IMR-90 (cell line): ENCODE measurements around the gene PCSK6. TPM values are rescaled to one million over a fixed set of nuclear protein-coding genes. Genes with fewer than 3 reads are reported as not detected.

Source experiments
- ATAC-seq: fragments of 200-7000 bp; cut with Tn5 transposase; 2 replicates; pipeline ENCODE4 v1.9.1; 2020; ENCODE audit warnings: low read depth, mild to moderate bottlenecking, moderate library complexity
- BruUV-seq: library from RNA; stranded (reverse); fragments of 400-500 nt; replicated peaks from 2 replicates; lab custom pipeline; 2021; lab: Mats Ljungman, UMichigan
- CTCF ChIA-PET: fragments of 300-600 bp; formaldehyde crosslinking; extraction: SDS; loops from one replicate; lab custom pipeline; 2021; ENCODE audit warnings: antibody characterized with exemption; lab: Yijun Ruan, JAX
- POLR2A ChIA-PET: fragments of 300-600 bp; sonication (Branson Sonifier 250); formaldehyde crosslinking; loops from one replicate; lab custom pipeline; 2022; ENCODE audit warnings: antibody characterized with exemption; ENCODE audit not compliant: unreplicated experiment; lab: Charles Lee
- DNase-seq: peaks from one replicate; pipeline ENCODE4 v3.0.0; 2013
- H2AFZ ChIP-seq: replicated peaks from 2 replicates; pipeline ENCODE3; 2013; ENCODE audit warnings: low read length, mild to moderate bottlenecking; ENCODE audit not compliant: poor library complexity
- H2AK5ac ChIP-seq: 2 replicates; pipeline ENCODE4 v1.6.1; 2013; ENCODE audit warnings: low read depth, low read length, inconsistent platforms
- H2AK9ac ChIP-seq: replicated peaks from 2 replicates; pipeline ENCODE3; 2013; ENCODE audit warnings: mild to moderate bottlenecking, low read depth, low read length, moderate library complexity; ENCODE audit not compliant: poor library complexity
- H2BK120ac ChIP-seq: 2 replicates; pipeline ENCODE4 v1.6.1; 2013; ENCODE audit warnings: low read depth, low read length, inconsistent platforms
- H2BK15ac ChIP-seq: 3 replicates; pipeline ENCODE4 v1.6.1; 2013; ENCODE audit warnings: low read depth, low read length, inconsistent platforms
- H2BK20ac ChIP-seq: 2 replicates; pipeline ENCODE4 v1.6.1; 2013; ENCODE audit warnings: low read depth, mild to moderate bottlenecking, inconsistent platforms, low read length, moderate library complexity
- H2BK5ac ChIP-seq: 2 replicates; pipeline ENCODE4 v1.6.1; 2013; ENCODE audit warnings: mild to moderate bottlenecking, low read depth, low read length, inconsistent platforms; ENCODE audit not compliant: poor library complexity, severe bottlenecking
- H3K14ac ChIP-seq: replicated peaks from 2 replicates; pipeline ENCODE4 v1.6.1; 2013; ENCODE audit warnings: low read depth, low read length, inconsistent platforms
- H3K18ac ChIP-seq: 2 replicates; pipeline ENCODE4 v1.6.1; 2013; ENCODE audit warnings: low read depth, low read length, control low read depth
- H3K23ac ChIP-seq: 2 replicates; pipeline ENCODE4 v1.6.1; 2013; ENCODE audit warnings: low read depth, low read length, inconsistent platforms
- H3K27ac ChIP-seq: 2 replicates; pipeline ENCODE4 v1.5.1; 2013; ENCODE audit warnings: mild to moderate bottlenecking, control low read depth, low read length; ENCODE audit not compliant: insufficient read depth
- H3K27me3 ChIP-seq: 2 replicates; pipeline ENCODE4 v1.6.1; 2013; ENCODE audit warnings: low read length; ENCODE audit not compliant: control insufficient read depth, insufficient read depth
- H3K36me3 ChIP-seq: 2 replicates; pipeline ENCODE4 v1.6.1; 2013; ENCODE audit warnings: low read length, mixed read lengths; ENCODE audit not compliant: control insufficient read depth, insufficient read depth
- H3K4ac ChIP-seq: 2 replicates; pipeline ENCODE4 v1.6.1; 2013; ENCODE audit warnings: low read depth, low read length, inconsistent platforms
- H3K4me1 ChIP-seq: 2 replicates; pipeline ENCODE4 v1.6.1; 2013; ENCODE audit warnings: low read length, mixed read lengths; ENCODE audit not compliant: control insufficient read depth, insufficient read depth
- H3K4me2 ChIP-seq: 2 replicates; pipeline ENCODE4 v1.6.1; 2013; ENCODE audit warnings: low read depth, mild to moderate bottlenecking, control low read depth, low read length, moderate library complexity
- H3K4me3 ChIP-seq: 2 replicates; pipeline ENCODE4 v1.5.1; 2013; ENCODE audit warnings: low read depth, mild to moderate bottlenecking, control low read depth, low read length, moderate library complexity; ENCODE audit not compliant: insufficient read depth
- H3K56ac ChIP-seq: 2 replicates; pipeline ENCODE4 v1.6.1; 2013; ENCODE audit warnings: low read length, inconsistent platforms; ENCODE audit not compliant: insufficient read depth; ENCODE audit errors: extremely low read depth
- H3K79me1 ChIP-seq, 2 experiments: 2 replicates each; pipeline ENCODE4 v1.6.1; 2013; ENCODE audit warnings: low read length in 2 of 2, inconsistent platforms in 1 of 2, low read depth in 1 of 2
- H3K9ac ChIP-seq: 2 replicates; pipeline ENCODE4 v1.6.1; 2013; ENCODE audit warnings: low read depth, low read length, control low read depth
- H3K9me1 ChIP-seq: 2 replicates; pipeline ENCODE4 v1.6.1; 2013; ENCODE audit warnings: low read length, inconsistent platforms; ENCODE audit not compliant: insufficient read depth
- H3K9me3 ChIP-seq: 2 replicates; pipeline ENCODE4 v1.6.1; 2013; ENCODE audit warnings: low read length; ENCODE audit not compliant: control insufficient read depth, insufficient read depth
- H4K20me1 ChIP-seq: 2 replicates; pipeline ENCODE4 v1.6.1; 2013; ENCODE audit warnings: low read length, inconsistent platforms; ENCODE audit not compliant: insufficient read depth
- H4K5ac ChIP-seq: 2 replicates; pipeline ENCODE4 v1.6.1; 2013; ENCODE audit warnings: mild to moderate bottlenecking, low read depth, low read length, control low read depth
- H4K8ac ChIP-seq, 2 experiments: 2 replicates each; pipeline ENCODE4 v1.6.1; 2013; ENCODE audit warnings: low read depth in 2 of 2, low read length in 2 of 2, control low read depth in 1 of 2, inconsistent platforms in 1 of 2
- H4K91ac ChIP-seq: 2 replicates; pipeline ENCODE4 v1.6.1; 2013; ENCODE audit warnings: low read depth, low read length, inconsistent platforms; ENCODE audit not compliant: insufficient read depth
- BHLHE40 ChIP-seq: fragments of 150-350 bp; IDR thresholded peaks from 2 replicates; pipeline ENCODE4 v1.6.1; 2016; ENCODE audit warnings: mild to moderate bottlenecking, low read depth, low read length
- CEBPB ChIP-seq: IDR thresholded peaks from 2 replicates; pipeline ENCODE4 v1.6.1; 2012; ENCODE audit warnings: low read depth, low read length, improper control_type of control experiment
- FOS ChIP-seq: fragments of 150-350 bp; IDR thresholded peaks from 2 replicates; pipeline ENCODE4 v1.6.1; 2016; ENCODE audit warnings: low read depth, low read length
- MAFK ChIP-seq: IDR thresholded peaks from 2 replicates; pipeline ENCODE4 v1.6.1; 2012; ENCODE audit warnings: low read depth, low read length, improper control_type of control experiment
- NFE2L2 ChIP-seq: fragments of 150-350 bp; IDR thresholded peaks from 2 replicates; pipeline ENCODE4 v1.6.1; 2016; ENCODE audit warnings: low read depth, mild to moderate bottlenecking, low read length
- RAD21 ChIP-seq: IDR thresholded peaks from 2 replicates; pipeline ENCODE4 v1.6.1; 2012; ENCODE audit warnings: low read length, improper control_type of control experiment
- SMC3 ChIP-seq: fragments of 150-350 bp; IDR thresholded peaks from 2 replicates; pipeline ENCODE4 v1.6.1; 2016; ENCODE audit warnings: low read depth, mild to moderate bottlenecking, antibody characterized with exemption, low read length, moderate library complexity
- WGBS, 2 experiments: methylation state at CpG; one replicate each; pipeline versions ENCODE4 v1.1.5 to v1.1.7; 2013; ENCODE audit warnings: missing lambda C conversion rate in 2 of 2; ENCODE audit not compliant: insufficient read length in 1 of 2; ENCODE audit errors: extremely low coverage in 2 of 2; 5-methylcytosine and 5-hydroxymethylcytosine counted together
- dilution Hi-C: fragments of 300-500 bp; cut with HindIII; formaldehyde crosslinking; loops from one replicate; pipeline ENCODE4 v1.14.3; 2018; ENCODE audit warnings: low sequenced_read_pairs; ENCODE audit not compliant: unreplicated experiment
- in situ Hi-C: fragments of 300-500 bp; cut with MboI; formaldehyde crosslinking; loops from 3 replicates; pipeline ENCODE4 v1.14.3; 2019; ENCODE audit warnings: low sequenced_read_pairs, inconsistent platforms, mixed read lengths
- intact Hi-C: fragments of 100-400 bp; cut with micrococcal nuclease; formaldehyde crosslinking; loops from 2 replicates; pipeline ENCODE4 v1.10.0; 2022
- polyA plus RNA-seq, 3 experiments: library from polyadenylated mRNA; depleted of rRNA; stranded (reverse); fragments of >200 nt; gene quantifications; 2 replicates each; pipeline ENCODE4 v1.2.3, GENCODE V29; 2012; ENCODE audit warnings: low replicate concordance in 1 of 3
- total RNA-seq: library from RNA; depleted of rRNA; stranded (reverse); fragments of >200 nt; gene quantifications from 2 replicates; pipeline ENCODE4 v1.2.3, GENCODE V29; 2012
- TF ChIP-seq, protein P1 (sequence below): fragments of 150-350 bp; IDR thresholded peaks from 2 replicates; pipeline ENCODE4 v1.6.1; 2016; ENCODE audit warnings: low read depth, mild to moderate bottlenecking, low read length, moderate library complexity, borderline replicate concordance
- TF ChIP-seq, protein P2 (sequence below): conservative IDR thresholded peaks from 2 replicates; pipeline ENCODE4 v1.5.1; 2012; ENCODE audit warnings: mild to moderate bottlenecking, low read depth, low read length, improper control_type of control experiment

PCSK6 gene
- total and polyA plus RNA-seq, 2 of the 4 experiments (the other 2 are of a cell fraction) = not detected

DNA sequence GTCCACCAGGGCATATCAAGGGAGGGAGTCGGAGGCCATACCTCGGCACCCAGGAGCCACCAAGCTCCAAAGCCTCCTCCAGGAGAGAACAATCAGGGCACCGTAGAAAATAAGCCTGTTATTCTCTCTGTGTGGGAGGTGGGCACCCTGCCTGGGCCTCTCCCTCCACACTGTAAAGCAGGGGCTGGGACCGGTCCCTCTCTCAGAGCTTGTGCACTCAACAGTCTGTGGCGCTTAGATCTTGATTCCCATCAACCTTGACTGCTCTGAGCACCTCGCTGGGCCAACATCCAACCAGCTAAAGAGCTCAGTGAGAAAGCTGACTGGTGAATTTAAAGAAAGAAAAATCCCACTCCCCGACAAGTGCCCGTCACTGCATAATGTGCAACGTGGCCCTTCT lies 53.0 kb downstream of the PCSK6 start:
- in situ Hi-C loops = no loop called here
- no CpG with 5 or more reads among the region's 9 CpGs for WGBS, 2 experiments
- peaks cover 17% of the 10 kb centered on the region for H3K27me3 ChIP-seq

More for the DNA sequence above, 53.0 kb downstream of the PCSK6 start:
- Histone ChIP-seq H2BK15ac (no peak overlapping the region), H2AFZ (no peak overlapping the region), H3K23ac (no peak overlapping the region), H3K79me1 (no peaks in the 10 kb centered on the region), H3K4me2 (no peak overlapping the region), H2BK5ac (no peak overlapping the region), H3K27ac (no peak overlapping the region), H3K9ac (no peak overlapping the region), H2BK120ac (no peak overlapping the region), H2AK9ac (no peak overlapping the region), H3K56ac (no peak overlapping the region), H4K20me1 (no peaks in the 10 kb centered on the region), H3K4me1 (no peaks in the 10 kb centered on the region; the same call in 1 of the 2 replicates), H4K5ac (no peak overlapping the region), H3K4me3 (no peak overlapping the region), H3K9me1 (0 out of 2 replicates have a peak, but pooled peaks cover 3% of the 10 kb centered on the region), H3K4ac (no peak overlapping the region), H3K14ac (no peak overlapping the region), H4K8ac (no peak overlapping the region), H3K18ac (no peak overlapping the region), H3K9me3 (no peaks in the 10 kb centered on the region), H2AK5ac (no peak overlapping the region), H4K91ac (no peak overlapping the region), H2BK20ac (no peak overlapping the region), H3K36me3 (no peaks in the 10 kb centered on the region)
- ChIA-PET POLR2A (interaction anchor here (0.6 kb wide), 1 partner anchor 31 kb away, joined by 5 read pairs; no protein-coding TSS in a partner anchor), CTCF (no interaction called here)
- dilution Hi-C loops = no loop called here
- intact Hi-C loops = no loop called here
- DNase-seq = no peak
- no peak for ATAC-seq
- BruUV-seq = no TSS peak
- TF ChIP-seq SMC3 (no peak), FOS (no peak), NFE2L2 (no peak), RAD21 (no peak), MAFK (no peak), CEBPB (no peak), BHLHE40 (no peak)
- TF ChIP-seq, protein P1, sequence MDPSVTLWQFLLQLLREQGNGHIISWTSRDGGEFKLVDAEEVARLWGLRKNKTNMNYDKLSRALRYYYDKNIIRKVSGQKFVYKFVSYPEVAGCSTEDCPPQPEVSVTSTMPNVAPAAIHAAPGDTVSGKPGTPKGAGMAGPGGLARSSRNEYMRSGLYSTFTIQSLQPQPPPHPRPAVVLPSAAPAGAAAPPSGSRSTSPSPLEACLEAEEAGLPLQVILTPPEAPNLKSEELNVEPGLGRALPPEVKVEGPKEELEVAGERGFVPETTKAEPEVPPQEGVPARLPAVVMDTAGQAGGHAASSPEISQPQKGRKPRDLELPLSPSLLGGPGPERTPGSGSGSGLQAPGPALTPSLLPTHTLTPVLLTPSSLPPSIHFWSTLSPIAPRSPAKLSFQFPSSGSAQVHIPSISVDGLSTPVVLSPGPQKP = no peak
- TF ChIP-seq, protein P2, sequence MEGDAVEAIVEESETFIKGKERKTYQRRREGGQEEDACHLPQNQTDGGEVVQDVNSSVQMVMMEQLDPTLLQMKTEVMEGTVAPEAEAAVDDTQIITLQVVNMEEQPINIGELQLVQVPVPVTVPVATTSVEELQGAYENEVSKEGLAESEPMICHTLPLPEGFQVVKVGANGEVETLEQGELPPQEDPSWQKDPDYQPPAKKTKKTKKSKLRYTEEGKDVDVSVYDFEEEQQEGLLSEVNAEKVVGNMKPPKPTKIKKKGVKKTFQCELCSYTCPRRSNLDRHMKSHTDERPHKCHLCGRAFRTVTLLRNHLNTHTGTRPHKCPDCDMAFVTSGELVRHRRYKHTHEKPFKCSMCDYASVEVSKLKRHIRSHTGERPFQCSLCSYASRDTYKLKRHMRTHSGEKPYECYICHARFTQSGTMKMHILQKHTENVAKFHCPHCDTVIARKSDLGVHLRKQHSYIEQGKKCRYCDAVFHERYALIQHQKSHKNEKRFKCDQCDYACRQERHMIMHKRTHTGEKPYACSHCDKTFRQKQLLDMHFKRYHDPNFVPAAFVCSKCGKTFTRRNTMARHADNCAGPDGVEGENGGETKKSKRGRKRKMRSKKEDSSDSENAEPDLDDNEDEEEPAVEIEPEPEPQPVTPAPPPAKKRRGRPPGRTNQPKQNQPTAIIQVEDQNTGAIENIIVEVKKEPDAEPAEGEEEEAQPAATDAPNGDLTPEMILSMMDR = no peak
